ENCODE results near the gene TAB2. TPM values are rescaled to one million over a fixed set of nuclear protein-coding genes. Genes with fewer than 3 reads are reported as not detected.

TAB2 gene
- total RNA-seq, 1 experiment from 2014 or later, result 56.2 TPM

DNA sequence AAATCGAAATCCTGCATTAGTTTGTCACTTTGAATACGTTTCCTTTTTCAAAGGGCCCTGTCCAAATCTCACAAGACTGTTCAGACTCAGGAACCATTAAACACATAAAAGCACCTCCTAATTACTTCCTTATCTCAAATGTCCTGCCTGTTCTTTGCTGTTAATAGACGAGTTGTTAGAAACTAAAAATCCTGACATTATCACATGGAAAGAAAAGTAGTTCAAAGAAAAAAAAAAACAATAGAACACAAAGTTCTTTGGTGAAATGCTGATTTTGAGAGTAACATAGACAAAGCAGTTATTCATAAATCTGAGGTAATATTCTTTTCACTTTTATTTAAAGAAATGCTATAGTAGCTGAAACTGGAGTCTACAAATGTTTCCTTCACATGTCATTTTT is 12.1 kb upstream of the TAB2 start:
- no peak overlapping the region for H3K14ac ChIP-seq (ENCODE audit: insufficient read depth, low read length)
- WGBS (ENCODE audit: extremely low coverage, insufficient read length, low lambda C conversion rate), result no CpG with 5 or more reads among the region's 3 CpGs
- H2AFZ ChIP-seq (ENCODE audit: low read length), result no peak overlapping the region
- no peaks in the 10 kb centered on the region for H3K79me1 ChIP-seq (ENCODE audit: insufficient read depth, low read depth, low read length, poor library complexity, severe bottlenecking)
- no peak overlapping the region for H4K5ac ChIP-seq (ENCODE audit: insufficient read length, low read depth, low read length)
- H3K9ac ChIP-seq (ENCODE audit: extremely low read depth, insufficient read length, low read length), result no peak overlapping the region
- no peaks in the 10 kb centered on the region for H3K9me3 ChIP-seq (ENCODE audit: control insufficient read depth, low read depth, low read length)
- H2BK120ac ChIP-seq (ENCODE audit: low read depth, low read length, poor library complexity, severe bottlenecking), result no peak overlapping the region
- no peak overlapping the region for H3K56ac ChIP-seq (ENCODE audit: insufficient read length, low read depth, low read length)
- no peaks in the 10 kb centered on the region for H3K23me2 ChIP-seq (ENCODE audit: insufficient read length, low read depth, low read length, poor library complexity, severe bottlenecking)
- H3T11ph ChIP-seq (ENCODE audit: low read length), result no peak overlapping the region
- no peaks in the 10 kb centered on the region for H3K9me3 Mint-ChIP-seq
- no peak overlapping the region for H3K18ac ChIP-seq (ENCODE audit: insufficient read length, low read depth, low read length)
- no peaks in the 10 kb centered on the region; a peak in 1 of 4 replicates for H3K4me1 Mint-ChIP-seq
- no peaks in the 10 kb centered on the region for H3K4me1 ChIP-seq (ENCODE audit: insufficient read depth, low read length)
- H4K20me1 ChIP-seq (ENCODE audit: control insufficient read depth, insufficient read depth, insufficient read length), result no peaks in the 10 kb centered on the region
- no peaks in the 10 kb centered on the region for H3K27me3 ChIP-seq (ENCODE audit: insufficient read depth, low read length)
- no peak overlapping the region for H3K4ac ChIP-seq (ENCODE audit: low read depth, low read length)
- no peak overlapping the region for H2BK12ac ChIP-seq (ENCODE audit: insufficient read length, low read depth, low read length)
- no peak for DNase-seq
- H2BK15ac ChIP-seq (ENCODE audit: low read depth, low read length), result no peak overlapping the region
- no peaks in the 10 kb centered on the region for H3K36me3 Mint-ChIP-seq (ENCODE audit: insufficient read depth in 1 of 3, low read depth in 3 of 3)
- H3K27ac Mint-ChIP-seq, result no peak overlapping the region
- no peak overlapping the region for H3K27ac ChIP-seq (ENCODE audit: insufficient read length, low read depth, low read length)
- no peak overlapping the region for H2BK20ac ChIP-seq (ENCODE audit: low read depth, low read length, poor library complexity, severe bottlenecking)
- H3K79me2 ChIP-seq (ENCODE audit: insufficient read depth, low read length), result no peaks in the 10 kb centered on the region
- no peak overlapping the region for H3K4me3 Mint-ChIP-seq
- no peak overlapping the region for H2BK5ac ChIP-seq (ENCODE audit: insufficient read length, low read length)
- H4K91ac ChIP-seq (ENCODE audit: insufficient read length, low read depth, low read length), result no peak overlapping the region
- H3K23ac ChIP-seq (ENCODE audit: insufficient read length, low read depth, low read length), result no peak overlapping the region
- no peak overlapping the region for H2AK5ac ChIP-seq (ENCODE audit: insufficient read length, low read length)
- no peak for TF ChIP-seq CTCF (conservative IDR thresholded peaks at IDR 0.05)
- H4K8ac ChIP-seq (replicated peaks; ENCODE audit: insufficient read length, low read depth, low read length), result no peak overlapping the region
- H3K4me2 ChIP-seq (ENCODE audit: insufficient read depth, insufficient read length, low read length), result no peak overlapping the region
- peaks cover 3% of the 10 kb centered on the region; the same call in 1 of the 2 replicates for H3K27me3 Mint-ChIP-seq (ENCODE audit: low read depth)
